ENCODE results near the gene APOA4. TPM values are rescaled to one million over a fixed set of nuclear protein-coding genes. Genes with fewer than 3 reads are reported as not detected.
A peak's percentile ranks its signal among the peaks of the same experiment; 100 is the strongest.
"Not testable (repeated sequence)": the region's sequence is repeated elsewhere in the genome, so short reads cannot be mapped to it uniquely, and the experiment has no call there.

Gene APOA4
- total RNA-seq, 1 experiment from 2014 or later = not detected

GRCh38 chr11:116835042-116835772 is 12.1 kb upstream of the APOA4 start:
- intact Hi-C loops (cut with micrococcal nuclease; ENCODE audit: unreplicated experiment) = loop anchor here (5.0 kb wide), 1 partner anchor 43 kb away; the partner anchor contains the start of gene APOA5

GRCh38 chr11:116834535-116835041 is 11.5 kb upstream of the APOA4 start:
- BruUV-seq (replicated peaks); H3K4me3 Mint-ChIP-seq (ENCODE audit: low read depth, unreplicated experiment); H3K36me3 Mint-ChIP-seq (ENCODE audit: insufficient read depth, unreplicated experiment); H3K9me3 Mint-ChIP-seq (ENCODE audit: low read depth, unreplicated experiment); H3K4me1 Mint-ChIP-seq (ENCODE audit: low read depth, unreplicated experiment); H3K27ac Mint-ChIP-seq (ENCODE audit: unreplicated experiment); DNase-seq; CTCF ChIA-PET: not testable (repeated sequence)
- H3K27me3 Mint-ChIP-seq (ENCODE audit: unreplicated experiment) = peaks cover 14% of the 10 kb centered on the region
- intact Hi-C loops (cut with micrococcal nuclease; ENCODE audit: unreplicated experiment) = loop anchor here (5.0 kb wide), 1 partner anchor 42 kb away; the partner anchor contains the start of gene APOA5

More at GRCh38 chr11:116835042-116835772, 12.1 kb upstream of the APOA4 start:
- no TSS peak for BruUV-seq (replicated peaks)
- no peak for DNase-seq
- no peak for TF ChIP-seq CTCF (IDR thresholded peaks at IDR 0.05; ENCODE audit: unreplicated experiment)
- peak overlapping the region; percentile 43 for H3K4me3 Mint-ChIP-seq (ENCODE audit: low read depth, unreplicated experiment)
- H3K4me1 Mint-ChIP-seq (ENCODE audit: low read depth, unreplicated experiment) = no peaks in the 10 kb centered on the region
- H3K27me3 Mint-ChIP-seq (ENCODE audit: unreplicated experiment) = peaks cover 14% of the 10 kb centered on the region
- CTCF ChIA-PET = interaction anchor here (0.8 to 1.6 kb wide), 5 partner anchors 8 to 271 kb away, joined by 3 to 39 read pairs (median 5); partner anchors contain the start of genes APOA5 and ZPR1
- no peaks in the 10 kb centered on the region for H3K9me3 Mint-ChIP-seq (ENCODE audit: low read depth, unreplicated experiment)
- no peak overlapping the region for H3K27ac Mint-ChIP-seq (ENCODE audit: unreplicated experiment)
- no peaks in the 10 kb centered on the region for H3K36me3 Mint-ChIP-seq (ENCODE audit: insufficient read depth, unreplicated experiment)

- BruUV-seq (replicated peaks) = no TSS peak
- CTCF ChIA-PET = no interaction called here
- no peak overlapping the region for H3K27ac Mint-ChIP-seq (ENCODE audit: unreplicated experiment)
- no peaks in the 10 kb centered on the region for H3K9me3 Mint-ChIP-seq (ENCODE audit: low read depth, unreplicated experiment)
- no peaks in the 10 kb centered on the region for H3K4me1 Mint-ChIP-seq (ENCODE audit: low read depth, unreplicated experiment)
- no peak for TF ChIP-seq CTCF (IDR thresholded peaks at IDR 0.05; ENCODE audit: unreplicated experiment)
- intact Hi-C loops (cut with micrococcal nuclease; ENCODE audit: unreplicated experiment) = no loop called here
- no peak for DNase-seq
- H3K36me3 Mint-ChIP-seq (ENCODE audit: insufficient read depth, unreplicated experiment) = no peaks in the 10 kb centered on the region
- no peak overlapping the region for H3K4me3 Mint-ChIP-seq (ENCODE audit: low read depth, unreplicated experiment)
- H3K27me3 Mint-ChIP-seq (ENCODE audit: unreplicated experiment) = peaks cover 14% of the 10 kb centered on the region
Measured at GRCh38 chr11:116833816-116834534, 10.9 kb upstream of the APOA4 start.

DNA sequence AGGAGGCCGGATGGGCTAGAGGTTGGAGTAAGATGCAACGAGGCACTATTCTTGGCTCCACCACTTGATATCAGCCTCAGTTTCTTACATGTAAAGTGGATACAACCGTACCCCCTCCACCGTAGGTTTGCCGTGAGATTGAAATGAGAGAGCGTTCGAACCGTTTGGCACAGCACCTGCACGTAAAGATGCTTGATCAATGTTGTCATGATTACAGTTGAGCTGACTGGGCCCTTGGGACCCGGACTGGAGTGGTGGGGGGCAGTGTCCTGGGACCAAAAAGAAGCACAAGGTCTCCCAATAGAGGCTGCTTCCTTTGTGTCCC is 10.3 kb upstream of the APOA4 start:
- Mint-ChIP-seq H3K9me3 (ENCODE audit: low read depth, unreplicated experiment) (no peaks in the 10 kb centered on the region), H3K4me1 (ENCODE audit: low read depth, unreplicated experiment) (no peaks in the 10 kb centered on the region), H3K36me3 (ENCODE audit: insufficient read depth, unreplicated experiment) (no peaks in the 10 kb centered on the region), H3K27me3 (ENCODE audit: unreplicated experiment) (peaks cover 14% of the 10 kb centered on the region), H3K4me3 (ENCODE audit: low read depth, unreplicated experiment) (no peak overlapping the region), H3K27ac (ENCODE audit: unreplicated experiment) (no peak overlapping the region)
- no peak for DNase-seq
- no peak for TF ChIP-seq CTCF (IDR thresholded peaks at IDR 0.05; ENCODE audit: unreplicated experiment)
- intact Hi-C loops (cut with micrococcal nuclease; ENCODE audit: unreplicated experiment) = no loop called here
- CTCF ChIA-PET = no interaction called here
- no TSS peak for BruUV-seq (replicated peaks)

All from Calu3 (cell line).